ENCODE data around the gene TSPAN32. TPM values are rescaled to one million over a fixed set of nuclear protein-coding genes. Genes with fewer than 3 reads are reported as not detected.

The TSPAN32 gene
- total RNA-seq, 1 experiment from 2014 or later, result not detected

DNA sequence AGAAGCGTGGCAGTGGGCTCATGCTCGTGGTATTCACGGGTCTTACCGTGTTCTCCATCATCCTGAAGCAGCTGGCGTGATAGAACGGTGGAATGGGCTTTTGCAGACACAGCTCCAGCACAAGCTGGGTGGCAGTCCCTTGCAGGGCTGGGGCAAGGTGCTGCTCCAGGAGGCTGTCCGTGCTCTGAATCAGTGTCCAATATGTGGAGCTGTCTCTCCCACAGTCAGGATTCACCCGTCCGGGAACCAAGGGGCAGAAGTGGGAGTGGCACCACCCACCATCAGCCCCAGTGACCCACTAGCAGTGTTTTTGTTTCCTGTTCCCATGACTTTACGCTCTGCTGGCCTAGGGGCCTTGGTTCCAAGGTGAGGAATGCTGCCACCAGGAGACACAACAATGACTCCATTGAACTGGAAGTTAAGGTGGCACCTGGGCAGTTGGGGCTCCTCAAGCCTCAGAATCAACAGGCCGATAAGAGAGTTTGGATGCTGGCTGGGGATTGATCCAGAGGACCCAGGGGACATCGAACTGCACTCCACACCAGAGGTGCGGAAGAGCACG lies 58.3 kb downstream of the TSPAN32 start:
- no TSS peak for BruUV-seq (replicated peaks)
- intact Hi-C loops (cut with micrococcal nuclease), result no loop called here
- Mint-ChIP-seq H3K36me3 (ENCODE audit: insufficient read depth, unreplicated experiment) (no peaks in the 10 kb centered on the region), H3K9me3 (ENCODE audit: unreplicated experiment) (no peaks in the 10 kb centered on the region), H3K27me3 (ENCODE audit: insufficient read depth, unreplicated experiment) (peaks cover 26% of the 10 kb centered on the region), H3K4me3 (ENCODE audit: unreplicated experiment) (no peak overlapping the region), H3K27ac (ENCODE audit: low read depth, unreplicated experiment) (no peak overlapping the region), H3K4me1 (ENCODE audit: insufficient read depth, unreplicated experiment) (peaks cover 7% of the 10 kb centered on the region)
- ChIA-PET CTCF (interaction anchor here (0.6 kb wide), 1 partner anchor 455 kb away, joined by 3 read pairs; no protein-coding TSS in a partner anchor), POLR2A (interaction anchor here (1.6 kb wide), 1 partner anchor 18 kb away, joined by 4 read pairs; no protein-coding TSS in a partner anchor)
- TF ChIP-seq, protein P1, sequence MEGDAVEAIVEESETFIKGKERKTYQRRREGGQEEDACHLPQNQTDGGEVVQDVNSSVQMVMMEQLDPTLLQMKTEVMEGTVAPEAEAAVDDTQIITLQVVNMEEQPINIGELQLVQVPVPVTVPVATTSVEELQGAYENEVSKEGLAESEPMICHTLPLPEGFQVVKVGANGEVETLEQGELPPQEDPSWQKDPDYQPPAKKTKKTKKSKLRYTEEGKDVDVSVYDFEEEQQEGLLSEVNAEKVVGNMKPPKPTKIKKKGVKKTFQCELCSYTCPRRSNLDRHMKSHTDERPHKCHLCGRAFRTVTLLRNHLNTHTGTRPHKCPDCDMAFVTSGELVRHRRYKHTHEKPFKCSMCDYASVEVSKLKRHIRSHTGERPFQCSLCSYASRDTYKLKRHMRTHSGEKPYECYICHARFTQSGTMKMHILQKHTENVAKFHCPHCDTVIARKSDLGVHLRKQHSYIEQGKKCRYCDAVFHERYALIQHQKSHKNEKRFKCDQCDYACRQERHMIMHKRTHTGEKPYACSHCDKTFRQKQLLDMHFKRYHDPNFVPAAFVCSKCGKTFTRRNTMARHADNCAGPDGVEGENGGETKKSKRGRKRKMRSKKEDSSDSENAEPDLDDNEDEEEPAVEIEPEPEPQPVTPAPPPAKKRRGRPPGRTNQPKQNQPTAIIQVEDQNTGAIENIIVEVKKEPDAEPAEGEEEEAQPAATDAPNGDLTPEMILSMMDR (IDR thresholded peaks at IDR 0.05; ENCODE audit: unreplicated experiment), result no peak
- DNase-seq (ENCODE audit: unreplicated experiment), result no peak

DNA sequence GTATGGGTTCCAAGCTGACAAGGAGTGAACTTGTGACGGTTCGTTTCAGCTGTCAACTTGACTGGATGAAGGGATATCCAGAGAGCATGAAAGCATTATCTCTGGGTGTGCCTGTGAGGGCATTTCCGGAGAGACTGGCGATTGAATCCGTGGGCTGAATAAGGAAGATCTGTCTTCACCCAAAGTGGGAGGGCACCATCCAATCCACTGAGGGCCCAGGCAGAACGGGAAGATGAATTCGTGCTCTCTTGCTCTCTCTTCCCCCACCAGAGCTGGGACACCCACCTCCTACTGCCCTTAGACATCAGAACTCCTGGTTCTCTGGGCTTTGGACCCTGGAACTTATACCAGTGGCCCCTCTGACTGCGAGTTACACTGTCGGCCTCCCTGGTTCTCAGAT lies 59.8 kb downstream of the TSPAN32 start:
- intact Hi-C loops (cut with micrococcal nuclease), result no loop called here
- Mint-ChIP-seq H3K36me3 (ENCODE audit: insufficient read depth, unreplicated experiment) (no peaks in the 10 kb centered on the region), H3K4me3 (ENCODE audit: unreplicated experiment) (no peak overlapping the region), H3K27me3 (ENCODE audit: insufficient read depth, unreplicated experiment) (peaks cover 26% of the 10 kb centered on the region), H3K9me3 (ENCODE audit: unreplicated experiment) (no peaks in the 10 kb centered on the region), H3K27ac (ENCODE audit: low read depth, unreplicated experiment) (no peak overlapping the region), H3K4me1 (ENCODE audit: insufficient read depth, unreplicated experiment) (no peaks in the 10 kb centered on the region)
- ChIA-PET CTCF (no interaction called here), POLR2A (interaction anchor here (0.8 kb wide), 1 partner anchor 15 kb away, joined by 3 read pairs; no protein-coding TSS in a partner anchor)
- TF ChIP-seq, protein P1 (IDR thresholded peaks at IDR 0.05; ENCODE audit: unreplicated experiment), result no peak
- no peak for DNase-seq (ENCODE audit: unreplicated experiment)
- no TSS peak for BruUV-seq (replicated peaks)

DNA sequence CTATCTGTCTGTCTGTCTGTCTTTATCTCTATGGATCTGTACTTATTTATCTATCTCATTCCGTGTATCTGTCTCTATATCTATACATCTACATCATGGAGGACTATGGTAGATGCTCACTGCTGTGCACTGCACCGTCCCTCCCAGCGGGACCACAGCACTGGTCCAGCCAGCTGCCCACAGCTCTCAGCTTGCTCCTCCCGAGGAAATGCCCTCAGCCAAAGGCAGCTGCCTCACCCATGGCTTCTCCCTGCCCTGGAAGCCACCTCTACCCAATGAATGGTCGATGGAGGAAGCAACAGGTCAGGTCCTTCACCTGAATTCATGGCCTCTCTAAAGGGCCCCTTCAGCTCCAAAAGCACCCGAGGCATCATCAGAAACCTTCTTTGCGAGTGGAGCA lies 60.6 kb downstream of the TSPAN32 start:
- TF ChIP-seq, protein P1 (IDR thresholded peaks at IDR 0.05; ENCODE audit: unreplicated experiment), result no peak
- no peak for DNase-seq (ENCODE audit: unreplicated experiment)
- no peaks in the 10 kb centered on the region for H3K9me3 Mint-ChIP-seq (ENCODE audit: unreplicated experiment)
- H3K27me3 Mint-ChIP-seq (ENCODE audit: insufficient read depth, unreplicated experiment), result peaks cover 26% of the 10 kb centered on the region
- H3K36me3 Mint-ChIP-seq (ENCODE audit: insufficient read depth, unreplicated experiment), result no peaks in the 10 kb centered on the region
- POLR2A ChIA-PET, result no interaction called here
- no TSS peak for BruUV-seq (replicated peaks)
- H3K4me3 Mint-ChIP-seq (ENCODE audit: unreplicated experiment), result no peak overlapping the region
- no peaks in the 10 kb centered on the region for H3K4me1 Mint-ChIP-seq (ENCODE audit: insufficient read depth, unreplicated experiment)
- intact Hi-C loops (cut with micrococcal nuclease), result no loop called here
- CTCF ChIA-PET, result interaction anchor here (0.7 kb wide), 1 partner anchor 58 kb away, joined by 3 read pairs; no protein-coding TSS in a partner anchor
- H3K27ac Mint-ChIP-seq (ENCODE audit: low read depth, unreplicated experiment), result no peak overlapping the region

DNA sequence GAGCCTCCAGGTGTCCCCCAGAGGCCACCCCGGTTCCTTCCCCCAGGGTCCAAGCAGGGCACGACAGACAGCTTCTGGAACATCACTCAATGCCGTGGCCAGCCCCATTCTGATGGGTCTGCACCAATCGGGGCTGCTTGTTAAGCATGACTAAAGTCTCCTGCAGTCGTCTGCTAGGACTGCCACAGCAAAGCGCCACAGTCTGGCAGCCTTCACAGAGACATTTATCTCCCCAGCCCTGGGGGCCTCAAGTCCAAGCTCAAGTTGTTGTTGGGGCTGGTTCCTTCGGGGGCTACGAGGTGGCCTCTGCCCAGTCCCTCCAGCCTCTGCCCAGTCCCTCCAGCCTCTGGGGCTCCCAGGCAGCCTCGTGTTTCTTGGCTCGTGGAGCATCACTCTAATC lies 61.3 kb downstream of the TSPAN32 start:
- Mint-ChIP-seq H3K27ac (ENCODE audit: low read depth, unreplicated experiment) (no peak overlapping the region), H3K36me3 (ENCODE audit: insufficient read depth, unreplicated experiment) (no peaks in the 10 kb centered on the region), H3K9me3 (ENCODE audit: unreplicated experiment) (no peaks in the 10 kb centered on the region), H3K27me3 (ENCODE audit: insufficient read depth, unreplicated experiment) (peaks cover 26% of the 10 kb centered on the region), H3K4me3 (ENCODE audit: unreplicated experiment) (no peak overlapping the region), H3K4me1 (ENCODE audit: insufficient read depth, unreplicated experiment) (no peaks in the 10 kb centered on the region)
- no peak for DNase-seq (ENCODE audit: unreplicated experiment)
- POLR2A ChIA-PET, result no interaction called here
- intact Hi-C loops (cut with micrococcal nuclease), result no loop called here
- CTCF ChIA-PET, result no interaction called here
- no TSS peak for BruUV-seq (replicated peaks)
- TF ChIP-seq, protein P1 (IDR thresholded peaks at IDR 0.05; ENCODE audit: unreplicated experiment), result no peak
